GM10266 (cell line): ENCODE measurements around the gene OR8G5.

Experiments
- DNase-seq: peaks from one replicate; pipeline ENCODE4 v3.0.0; 2012; ENCODE audit errors: extremely low spot score
- TF ChIP-seq, protein P1 (sequence below): IDR thresholded peaks from 2 replicates; pipeline ENCODE4 v1.5.1; 2012; ENCODE audit warnings: mild to moderate bottlenecking, low read depth; ENCODE audit not compliant: control insufficient read depth, insufficient read depth; ENCODE audit errors: missing control alignments

The OR8G5 gene, protein sequence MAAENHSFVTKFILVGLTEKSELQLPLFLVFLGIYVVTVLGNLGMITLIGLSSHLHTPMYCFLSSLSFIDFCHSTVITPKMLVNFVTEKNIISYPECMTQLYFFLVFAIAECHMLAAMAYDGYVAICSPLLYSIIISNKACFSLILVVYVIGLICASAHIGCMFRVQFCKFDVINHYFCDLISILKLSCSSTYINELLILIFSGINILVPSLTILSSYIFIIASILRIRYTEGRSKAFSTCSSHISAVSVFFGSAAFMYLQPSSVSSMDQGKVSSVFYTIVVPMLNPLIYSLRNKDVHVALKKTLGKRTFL

DNA sequence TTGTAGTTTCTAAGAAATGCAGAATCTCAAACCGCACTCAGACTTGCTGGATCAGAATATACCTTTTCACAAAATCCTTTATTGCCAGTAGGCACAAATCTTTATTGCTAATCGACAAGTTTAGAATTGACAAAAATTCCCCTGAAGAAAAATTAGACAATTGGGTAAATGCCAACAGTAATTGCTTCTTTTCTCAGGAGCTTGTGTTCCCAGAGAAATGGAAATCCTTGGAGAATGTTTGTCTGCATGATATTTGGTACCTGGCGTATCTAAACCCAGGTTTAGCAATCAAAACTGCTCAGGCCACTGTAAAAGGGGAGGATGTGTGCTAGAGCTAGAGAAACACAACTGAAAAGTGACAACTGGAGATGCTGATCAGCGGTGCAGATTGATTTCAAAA lies at the start of gene OR8G5:
TSS of gene OR8G5 (plus strand) at position 301 of the 400 bp plus-strand sequence. CDS start 8,556 bp downstream, outside the sequence.
- TF ChIP-seq, protein P1, sequence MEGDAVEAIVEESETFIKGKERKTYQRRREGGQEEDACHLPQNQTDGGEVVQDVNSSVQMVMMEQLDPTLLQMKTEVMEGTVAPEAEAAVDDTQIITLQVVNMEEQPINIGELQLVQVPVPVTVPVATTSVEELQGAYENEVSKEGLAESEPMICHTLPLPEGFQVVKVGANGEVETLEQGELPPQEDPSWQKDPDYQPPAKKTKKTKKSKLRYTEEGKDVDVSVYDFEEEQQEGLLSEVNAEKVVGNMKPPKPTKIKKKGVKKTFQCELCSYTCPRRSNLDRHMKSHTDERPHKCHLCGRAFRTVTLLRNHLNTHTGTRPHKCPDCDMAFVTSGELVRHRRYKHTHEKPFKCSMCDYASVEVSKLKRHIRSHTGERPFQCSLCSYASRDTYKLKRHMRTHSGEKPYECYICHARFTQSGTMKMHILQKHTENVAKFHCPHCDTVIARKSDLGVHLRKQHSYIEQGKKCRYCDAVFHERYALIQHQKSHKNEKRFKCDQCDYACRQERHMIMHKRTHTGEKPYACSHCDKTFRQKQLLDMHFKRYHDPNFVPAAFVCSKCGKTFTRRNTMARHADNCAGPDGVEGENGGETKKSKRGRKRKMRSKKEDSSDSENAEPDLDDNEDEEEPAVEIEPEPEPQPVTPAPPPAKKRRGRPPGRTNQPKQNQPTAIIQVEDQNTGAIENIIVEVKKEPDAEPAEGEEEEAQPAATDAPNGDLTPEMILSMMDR, result no peak
- no peak for DNase-seq

DNA sequence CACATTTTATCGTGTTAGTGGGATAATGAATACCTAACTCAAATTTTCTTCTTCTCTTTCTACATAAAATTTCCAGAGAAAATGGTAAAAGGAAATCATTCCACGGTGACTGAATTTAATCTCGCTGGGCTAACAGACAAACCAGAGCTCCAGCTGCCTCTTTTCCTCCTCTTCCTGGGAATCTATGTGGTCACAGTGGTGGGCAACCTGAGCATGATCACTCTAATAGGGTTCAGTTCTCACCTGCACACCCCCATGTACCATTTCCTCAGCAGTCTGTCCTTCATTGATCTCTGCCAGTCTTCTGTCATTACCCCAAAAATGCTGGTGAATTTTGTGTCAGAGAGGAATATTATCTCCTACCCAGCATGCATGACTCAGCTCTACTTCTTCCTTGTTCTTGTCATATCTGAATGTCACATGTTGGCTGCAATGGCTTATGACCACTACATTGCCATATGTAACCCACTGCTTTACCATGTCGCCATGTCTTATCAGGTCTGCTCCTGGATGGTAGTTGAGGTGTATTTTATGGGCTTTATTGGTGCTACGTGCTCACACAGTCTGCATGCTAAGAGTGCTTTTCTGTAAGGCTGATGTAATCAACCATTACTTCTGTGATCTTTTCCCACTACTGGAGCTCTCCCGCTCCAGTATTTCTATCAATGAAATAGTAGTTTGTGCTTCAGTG lies 48.9 kb upstream of the OR8G5 start:
- TF ChIP-seq, protein P1, result no peak
- DNase-seq, result no peak

DNA sequence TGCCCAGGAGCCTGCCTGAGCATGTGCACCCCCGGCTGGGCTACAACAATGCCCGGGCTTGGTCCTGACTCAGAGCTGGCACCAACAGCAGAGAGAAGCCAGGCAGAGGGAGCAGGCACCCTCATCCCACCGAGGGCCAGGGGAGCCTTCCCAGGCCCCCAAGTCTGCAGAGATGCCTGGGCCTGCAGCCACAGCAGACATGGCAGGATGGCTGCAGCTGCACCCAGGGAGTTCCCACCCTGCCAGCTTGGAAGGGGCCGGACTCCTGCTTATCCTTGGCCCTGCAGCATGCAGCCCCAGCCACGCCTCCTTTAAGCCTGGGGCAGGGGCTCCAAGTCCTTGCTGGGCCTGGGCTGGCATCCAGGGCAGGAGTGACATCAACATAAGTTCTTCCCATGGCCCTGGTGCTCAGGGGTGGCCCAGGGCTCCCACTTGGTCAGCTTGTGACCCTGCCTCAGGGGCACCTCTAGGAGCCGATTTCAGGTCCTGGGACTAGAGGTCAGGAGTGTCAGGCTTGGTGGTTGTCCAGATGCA lies 46.3 kb upstream of the OR8G5 start:
- DNase-seq, result no peak
- TF ChIP-seq, protein P1, result no peak

DNA sequence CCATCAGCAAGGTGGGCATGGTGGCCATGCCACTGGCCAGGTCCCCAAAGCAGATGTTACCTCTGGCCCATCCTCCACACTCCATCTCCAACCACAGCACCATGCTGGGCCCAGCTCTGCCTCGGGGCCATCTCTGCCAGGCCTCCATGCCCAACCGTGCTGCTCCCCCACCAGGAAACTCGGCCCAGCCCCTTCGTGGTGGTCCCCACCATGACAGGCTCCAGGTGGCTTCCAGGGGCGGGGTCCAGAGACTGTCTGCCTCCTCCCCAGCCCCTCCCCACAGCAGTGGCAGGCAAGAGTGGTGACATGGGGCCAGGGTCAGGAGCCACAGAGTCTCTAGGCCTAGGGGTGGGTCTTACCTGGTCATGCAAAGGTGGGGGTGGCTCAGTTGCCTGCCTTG lies 45.8 kb upstream of the OR8G5 start:
- no peak for DNase-seq
- TF ChIP-seq, protein P1, result no peak

DNA sequence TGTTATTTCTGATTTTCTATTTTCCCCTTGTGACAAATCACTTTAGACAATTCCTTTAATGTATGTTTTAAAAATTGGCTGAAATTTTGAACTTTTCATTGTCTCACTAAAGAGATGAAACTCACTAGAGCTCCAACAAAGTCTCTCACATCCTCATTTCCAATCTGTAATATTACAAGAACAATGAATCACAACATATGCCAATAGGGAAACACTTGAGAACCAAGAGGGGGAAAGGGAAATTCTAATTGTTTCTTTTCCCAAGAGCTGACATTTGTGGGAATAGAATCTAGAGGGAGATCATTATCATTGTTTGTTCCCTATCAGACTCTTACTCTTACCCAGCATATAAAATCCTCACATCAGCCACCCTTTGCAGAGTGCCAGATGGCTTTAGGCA lies 44.9 kb upstream of the OR8G5 start:
- TF ChIP-seq, protein P1, result no peak
- no peak for DNase-seq

DNA sequence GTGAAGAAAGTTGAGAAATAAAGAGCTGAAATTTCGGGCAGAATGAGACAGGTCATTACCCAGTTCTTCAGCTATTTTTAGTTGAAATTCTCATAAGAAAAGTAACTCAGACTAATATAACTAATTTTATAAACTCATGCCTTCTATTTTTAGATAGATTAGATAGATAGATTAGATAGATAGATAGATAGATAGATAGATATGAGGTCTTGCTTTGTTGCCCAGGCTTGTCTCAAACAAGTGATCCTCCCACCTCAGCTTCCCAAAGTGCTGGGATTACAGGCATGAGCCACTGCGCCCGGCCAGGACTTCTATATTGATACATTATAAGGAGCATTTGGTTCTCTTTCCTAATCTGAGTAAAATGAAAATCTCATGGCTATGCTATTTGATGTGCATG lies 42.1 kb upstream of the OR8G5 start:
- no peak for DNase-seq
- TF ChIP-seq, protein P1, result no peak

DNA sequence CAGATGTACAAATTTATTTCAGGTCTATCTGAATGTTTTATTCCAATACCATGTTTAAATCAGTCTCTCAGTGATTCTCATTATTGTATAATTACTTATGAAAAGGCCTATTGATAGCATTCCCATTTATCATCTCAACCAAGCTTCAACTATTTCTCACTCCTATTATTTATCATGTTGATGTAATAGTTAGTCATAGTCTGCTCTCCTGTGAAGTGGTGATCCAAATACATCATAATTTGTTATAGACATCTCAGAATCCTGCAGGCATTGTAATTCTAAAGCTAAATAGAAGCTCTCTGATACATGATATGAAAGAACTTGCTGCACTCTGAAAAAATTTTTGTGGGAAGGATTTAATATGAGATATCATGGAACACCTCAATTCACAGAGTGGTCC lies 37.0 kb upstream of the OR8G5 start:
- no peak for DNase-seq
- TF ChIP-seq, protein P1, result no peak
